HG02623 (cell line): Measurements from ENCODE around the gene CLK2.
"Not testable (repeated sequence)": the region's sequence is repeated elsewhere in the genome, so short reads cannot be mapped to it uniquely, and the experiment has no call there.

Experiments
- ATAC-seq: cut with Tn5 transposase; IDR thresholded peaks from one replicate; pipeline ENCODE4 v1.9.1; 2021; ENCODE audit warnings: moderate library complexity; ENCODE audit not compliant: unreplicated experiment

The CLK2 gene

GRCh38 chr1:155297384-155297783, 24.1 kb upstream of the CLK2 start:
- no peak for ATAC-seq

DNA sequence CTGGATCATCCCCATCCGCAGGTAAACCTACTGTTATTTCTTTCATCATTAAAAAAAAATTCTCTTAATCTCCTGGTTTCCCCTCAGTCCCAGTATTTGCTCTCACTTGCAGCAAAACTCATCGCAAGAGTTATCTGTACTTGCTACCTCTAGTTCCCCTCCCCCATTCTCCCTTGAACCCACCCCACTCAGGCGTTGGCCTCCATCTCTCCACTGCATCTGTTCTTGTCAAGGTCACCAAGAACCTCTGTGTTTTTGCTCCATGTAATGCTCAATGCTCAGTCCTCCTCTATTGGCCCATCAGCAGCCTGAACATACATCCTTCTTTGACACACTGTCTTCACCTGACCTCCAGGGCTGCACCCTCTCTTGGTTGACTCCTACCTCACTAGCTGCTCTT, 23.4 kb upstream of the CLK2 start:
- ATAC-seq = no peak

DNA sequence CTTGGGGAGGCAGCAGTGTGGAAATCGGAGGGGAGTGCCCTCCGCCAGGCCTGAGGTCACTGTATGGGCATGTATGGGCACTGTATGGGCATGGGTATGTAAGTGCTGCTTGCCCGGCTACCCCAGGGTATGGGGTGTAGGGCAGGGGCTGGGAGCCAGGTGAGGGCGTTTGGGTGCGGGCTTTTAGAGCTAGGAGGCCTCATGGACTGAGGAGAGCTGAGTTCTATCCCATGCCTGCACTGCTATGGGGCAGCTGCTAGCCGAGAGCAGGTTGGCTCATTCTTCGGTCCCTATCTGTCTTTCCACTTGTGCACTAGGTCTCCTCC, 22.6 kb upstream of the CLK2 start:
- ATAC-seq = no peak

DNA sequence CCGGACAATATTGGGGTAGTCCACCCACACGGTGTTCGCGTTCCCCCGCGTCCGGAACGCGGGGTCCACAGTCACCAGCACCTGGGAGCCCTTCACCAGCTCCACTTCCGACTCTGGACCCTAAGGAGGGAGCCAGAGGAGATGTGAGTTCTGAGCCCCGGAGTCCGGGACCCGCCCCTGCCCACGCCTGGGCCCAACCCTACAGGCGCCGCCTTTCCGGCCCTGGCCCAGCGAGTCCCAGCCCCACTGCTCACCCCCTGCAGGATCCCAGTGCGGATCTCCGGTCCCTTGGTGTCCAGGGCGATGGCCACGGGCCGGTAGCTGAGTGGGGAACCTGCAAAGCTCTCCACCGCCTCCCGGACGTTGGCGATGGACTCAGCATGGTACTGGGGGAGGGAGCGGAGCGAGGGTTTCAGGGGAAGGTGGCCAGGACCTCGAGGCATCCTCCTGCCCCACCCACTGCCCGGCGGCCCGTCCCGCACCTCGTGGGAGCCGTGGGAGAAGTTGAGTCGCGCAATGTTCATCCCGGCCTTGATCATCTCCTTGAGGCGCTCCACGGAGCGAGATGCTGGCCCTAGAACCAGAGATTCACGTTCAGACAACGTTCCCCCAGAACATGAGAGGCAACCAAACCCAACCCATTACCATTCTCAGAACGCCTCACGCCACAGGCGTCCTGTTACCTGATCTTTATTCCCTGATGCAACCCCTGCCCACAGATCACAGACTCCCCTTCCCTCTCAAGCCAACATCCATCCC, 22.1 kb upstream of the CLK2 start:
- ATAC-seq = no peak

GRCh38 chr1:155294520-155295182, 21.3 kb upstream of the CLK2 start:
- ATAC-seq = no peak

DNA sequence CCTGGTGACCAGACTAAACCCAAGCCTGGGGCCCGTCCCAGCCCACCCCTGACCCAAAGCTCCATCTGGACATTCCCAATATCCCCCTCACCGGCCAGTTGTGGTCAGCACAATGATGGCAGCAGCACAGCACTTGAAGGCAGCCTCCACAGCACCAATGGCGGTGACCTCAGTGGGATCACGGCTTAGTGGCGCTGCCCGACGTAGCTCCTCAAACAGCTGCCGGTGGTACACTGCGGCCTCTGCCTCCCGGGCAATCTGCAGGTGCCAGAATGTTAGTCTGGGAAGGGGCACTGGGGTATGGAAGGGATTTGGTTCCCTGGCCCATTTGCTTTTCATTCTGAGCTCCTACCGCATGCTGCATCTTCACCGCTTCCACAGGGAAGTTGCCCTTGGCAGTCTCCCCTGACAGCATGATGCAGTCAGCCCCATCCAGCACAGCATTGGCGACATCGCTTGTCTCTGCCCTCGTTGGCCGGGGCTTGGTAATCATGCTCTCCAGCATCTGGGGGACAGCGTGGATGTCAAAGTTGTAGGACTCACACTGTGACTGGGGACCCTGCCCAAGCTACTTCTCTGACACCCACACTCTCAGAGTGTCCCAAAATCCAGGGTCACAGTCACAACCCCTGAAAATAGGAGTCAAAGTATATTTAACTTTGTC, 19.9 kb upstream of the CLK2 start:
- ATAC-seq = no peak

DNA sequence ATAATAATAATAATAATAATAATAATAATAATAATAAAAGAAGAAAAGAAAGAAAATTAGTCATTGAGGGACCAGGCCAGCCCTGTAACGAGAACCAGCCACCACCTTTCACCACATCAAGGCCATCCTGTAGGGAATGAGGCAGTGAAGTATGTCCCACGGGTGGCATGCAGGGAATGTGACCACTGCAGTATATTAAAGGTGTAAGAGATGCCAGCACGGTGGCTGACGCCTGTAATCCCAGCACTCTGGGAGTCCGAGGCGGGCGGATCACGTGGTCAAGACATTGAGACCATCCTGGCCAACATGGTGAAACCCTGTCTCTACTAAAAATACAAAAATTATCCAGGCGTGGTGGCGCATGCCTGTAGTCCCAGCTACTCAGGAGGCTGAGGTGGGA, 17.7 kb upstream of the CLK2 start:
- not testable (repeated sequence) for ATAC-seq

GRCh38 chr1:155287987-155288543, 14.8 kb upstream of the CLK2 start:
- no peak for ATAC-seq

GRCh38 chr1:155286544-155286943, 13.2 kb upstream of the CLK2 start:
- no peak for ATAC-seq

GRCh38 chr1:155285631-155286044, 12.3 kb upstream of the CLK2 start:
- ATAC-seq = no peak

GRCh38 chr1:155285063-155285462, 11.8 kb upstream of the CLK2 start:
- ATAC-seq = no peak

- ATAC-seq = no peak
These were observed 11.2 kb upstream of the CLK2 start for GRCh38 chr1:155284476-155284875.

DNA sequence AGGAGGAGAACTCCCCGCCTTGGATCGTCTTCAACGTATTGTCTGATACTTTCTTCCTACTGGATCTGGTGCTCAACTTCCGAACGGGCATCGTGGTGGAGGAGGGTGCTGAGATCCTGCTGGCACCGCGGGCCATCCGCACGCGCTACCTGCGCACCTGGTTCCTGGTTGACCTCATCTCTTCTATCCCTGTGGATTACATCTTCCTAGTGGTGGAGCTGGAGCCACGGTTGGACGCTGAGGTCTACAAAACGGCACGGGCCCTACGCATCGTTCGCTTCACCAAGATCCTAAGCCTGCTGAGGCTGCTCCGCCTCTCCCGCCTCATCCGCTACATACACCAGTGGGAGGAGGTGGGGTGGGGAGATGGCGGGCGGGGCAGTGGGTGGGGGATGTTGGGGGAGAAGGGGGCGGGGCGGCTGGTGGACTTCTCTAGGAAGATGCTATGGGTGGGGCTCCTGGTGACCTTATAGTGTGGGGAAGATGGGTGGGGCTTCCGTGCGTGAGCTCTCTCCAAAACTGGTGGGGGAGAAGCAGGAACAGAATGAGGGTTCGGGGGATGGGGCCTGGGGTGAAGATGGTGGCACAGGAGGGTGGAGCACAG, 9.3 kb upstream of the CLK2 start:
- no peak for ATAC-seq

DNA sequence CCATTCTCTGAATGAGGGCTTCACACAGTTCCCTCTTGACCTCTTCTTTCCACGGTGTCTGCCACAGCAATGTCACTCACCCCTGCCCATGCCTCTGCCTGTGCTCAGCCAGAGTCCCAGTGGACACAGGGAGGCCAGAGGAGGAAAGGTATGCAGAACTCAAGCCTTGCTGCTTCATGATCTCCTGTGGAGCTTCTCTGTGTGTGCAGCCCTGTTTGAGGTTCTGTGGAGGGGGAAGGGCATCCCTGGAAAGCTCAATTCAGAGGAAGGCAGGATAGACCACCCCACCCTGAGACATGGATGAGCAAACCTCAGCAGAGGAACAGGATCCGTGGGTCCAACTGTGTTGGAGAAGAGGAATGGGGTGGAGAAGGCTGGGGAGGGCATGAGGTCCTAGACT, 6.0 kb upstream of the CLK2 start:
- no peak for ATAC-seq

DNA sequence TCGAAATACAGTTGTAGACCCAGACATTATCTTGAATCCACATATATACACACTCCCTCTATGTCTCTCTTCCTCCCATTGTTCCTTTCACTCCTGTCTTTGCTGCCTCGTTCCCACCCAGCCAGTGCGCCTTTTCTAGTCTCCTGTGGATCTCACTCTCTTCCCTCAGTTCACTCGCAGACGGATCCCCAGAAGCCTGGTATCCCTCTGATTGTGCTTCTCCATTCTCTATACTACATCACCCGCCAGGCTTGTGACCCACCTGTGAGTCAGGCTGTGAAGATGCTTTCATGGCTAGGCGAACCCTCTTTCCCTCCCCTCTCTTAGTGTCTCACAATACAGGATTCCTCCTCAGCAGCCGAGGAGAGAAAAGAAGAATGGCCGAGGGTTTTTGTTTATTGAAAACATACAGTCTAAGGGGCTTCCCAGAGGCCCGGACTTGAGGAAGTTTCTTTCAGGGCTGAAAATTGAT, 5.4 kb upstream of the CLK2 start:
- no peak for ATAC-seq

- no peak for ATAC-seq
These were observed 4.8 kb upstream of the CLK2 start for GRCh38 chr1:155277902-155278688.

- peak; percentile 59 for ATAC-seq
These were observed 4.0 kb upstream of the CLK2 start, which contains the start of gene HCN3 for GRCh38 chr1:155277070-155277901. HCN3 (plus strand) TSS chr1:155277463; CDS start chr1:155277591, 128 bp downstream.

- ATAC-seq = peak; percentile 25
These were observed 600 bp downstream of the CLK2 start for GRCh38 chr1:155272466-155273342.

DNA sequence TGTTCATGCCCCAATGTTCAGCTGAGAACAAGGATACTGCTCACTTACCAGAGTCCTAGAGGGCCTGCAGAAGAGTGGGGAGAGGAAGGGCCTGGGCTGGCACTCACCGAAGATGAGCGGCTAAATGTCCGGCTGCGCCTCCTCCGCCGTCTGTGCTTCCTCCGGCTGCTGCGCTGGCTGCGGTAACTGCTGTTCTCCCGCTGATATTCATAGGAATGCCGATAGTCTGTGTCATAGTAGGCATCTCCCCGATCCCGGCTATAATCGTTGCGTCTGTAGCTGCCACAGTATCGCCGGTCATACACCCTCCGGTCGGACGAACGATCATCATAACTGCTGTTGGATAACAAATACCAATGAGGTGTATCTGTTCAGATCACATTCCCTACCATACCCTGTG, 3.9 kb downstream of the CLK2 start:
- ATAC-seq = no peak
